Hepatocyte (in vitro differentiated cells): Measurements from ENCODE around the gene PRDX5.

Source experiments
- EZH2 ChIP-seq: fragments of 200-600 bp; sonication (generic); IDR thresholded peaks from 2 replicates; pipeline ENCODE4 v1.6.1; 2016; ENCODE audit warnings: antibody characterized with exemption, mild to moderate bottlenecking, borderline replicate concordance
- EZH2phosphoT487 ChIP-seq: fragments of 200-600 bp; sonication (generic); IDR thresholded peaks from one replicate; pipeline ENCODE4 v1.6.1; 2018; ENCODE audit warnings: antibody characterized with exemption, mild to moderate bottlenecking, low read depth, moderate library complexity; ENCODE audit not compliant: unreplicated experiment, severe bottlenecking
- TF ChIP-seq, protein P1 (sequence below): fragments of 200-600 bp; sonication (generic); IDR thresholded peaks from 2 replicates; pipeline ENCODE4 v1.5.1; 2016; ENCODE audit warnings: antibody characterized with exemption, mild to moderate bottlenecking; ENCODE audit not compliant: poor library complexity

DNA sequence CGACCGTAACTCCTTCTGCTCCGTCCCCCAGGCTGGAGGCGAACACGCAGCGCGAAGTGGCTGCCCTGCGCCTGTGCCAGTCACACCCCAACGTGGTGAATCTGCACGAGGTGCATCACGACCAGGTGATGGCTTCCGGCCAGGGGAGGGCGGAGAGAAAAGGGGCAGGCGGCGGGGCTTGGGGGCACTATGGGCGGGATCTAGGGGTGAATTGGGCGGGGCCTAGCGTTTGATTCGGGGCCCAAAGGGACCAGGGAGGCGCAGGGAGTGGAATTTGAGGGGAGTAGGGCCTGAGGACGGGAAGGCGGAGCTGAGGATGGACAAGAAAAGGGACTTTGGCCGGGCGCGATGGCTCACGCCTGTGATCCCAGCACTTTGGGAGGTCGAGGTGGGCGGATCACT lies 50.8 kb downstream of the PRDX5 start:
- TF ChIP-seq, protein P1, sequence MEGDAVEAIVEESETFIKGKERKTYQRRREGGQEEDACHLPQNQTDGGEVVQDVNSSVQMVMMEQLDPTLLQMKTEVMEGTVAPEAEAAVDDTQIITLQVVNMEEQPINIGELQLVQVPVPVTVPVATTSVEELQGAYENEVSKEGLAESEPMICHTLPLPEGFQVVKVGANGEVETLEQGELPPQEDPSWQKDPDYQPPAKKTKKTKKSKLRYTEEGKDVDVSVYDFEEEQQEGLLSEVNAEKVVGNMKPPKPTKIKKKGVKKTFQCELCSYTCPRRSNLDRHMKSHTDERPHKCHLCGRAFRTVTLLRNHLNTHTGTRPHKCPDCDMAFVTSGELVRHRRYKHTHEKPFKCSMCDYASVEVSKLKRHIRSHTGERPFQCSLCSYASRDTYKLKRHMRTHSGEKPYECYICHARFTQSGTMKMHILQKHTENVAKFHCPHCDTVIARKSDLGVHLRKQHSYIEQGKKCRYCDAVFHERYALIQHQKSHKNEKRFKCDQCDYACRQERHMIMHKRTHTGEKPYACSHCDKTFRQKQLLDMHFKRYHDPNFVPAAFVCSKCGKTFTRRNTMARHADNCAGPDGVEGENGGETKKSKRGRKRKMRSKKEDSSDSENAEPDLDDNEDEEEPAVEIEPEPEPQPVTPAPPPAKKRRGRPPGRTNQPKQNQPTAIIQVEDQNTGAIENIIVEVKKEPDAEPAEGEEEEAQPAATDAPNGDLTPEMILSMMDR, result no peak
- TF ChIP-seq EZH2 (no peak), EZH2phosphoT487 (no peak)
